Measurements from ENCODE around the gene C17orf50. TPM values are rescaled to one million over a fixed set of nuclear protein-coding genes. Genes with fewer than 3 reads are reported as not detected.

The C17orf50 gene
- polyA plus RNA-seq, 4 donors, result 0.15 TPM; not detected in 3

- 75 to 86% (median 85%) methylated on average over 8 of the region's 8 CpGs for WGBS, 3 donors
- Histone ChIP-seq H3K4me1 (ENCODE audit: control insufficient read depth in 3 of 3, insufficient read depth in 2 of 3, low read depth in 1 of 3, low read length in 2 of 3) (peaks cover 0 to 8% (median 7%) of the 10 kb centered on the region in 3 donors), H3K9me3 (ENCODE audit: control insufficient read depth in 2 of 2, insufficient read depth in 1 of 2, low read depth in 1 of 2, low read length in 1 of 2) (no peaks in the 10 kb centered on the region), H3K4me3 (ENCODE audit: low read depth in 1 of 3, low read length in 3 of 3) (no peak overlapping the region), H3K27me3 (ENCODE audit: control insufficient read depth in 3 of 3, insufficient read depth in 3 of 3, low read length in 3 of 3) (no peaks in the 10 kb centered on the region), H3K27ac (ENCODE audit: low read depth in 1 of 3, low read length in 2 of 3) (no peak overlapping the region), H3K36me3 (ENCODE audit: control insufficient read depth in 3 of 3, insufficient read depth in 2 of 3, low read depth in 1 of 3, low read length in 3 of 3) (no peaks in the 10 kb centered on the region)
- DNase-seq (no peak), FAIRE-seq (no peak)
Observed at GRCh38 chr17:35765756-35766488, 5.2 kb downstream of the C17orf50 start.

GRCh38 chr17:35766489-35766877, 5.8 kb downstream of the C17orf50 start:
- no peak overlapping the region for H3K4me3 ChIP-seq (ENCODE audit: low read depth in 1 of 3, low read length in 3 of 3)
- no peaks in the 10 kb centered on the region for H3K27me3 ChIP-seq (ENCODE audit: control insufficient read depth in 3 of 3, insufficient read depth in 3 of 3, low read length in 3 of 3)
- no peaks in the 10 kb centered on the region for H3K9me3 ChIP-seq (ENCODE audit: control insufficient read depth in 2 of 2, insufficient read depth in 1 of 2, low read depth in 1 of 2, low read length in 1 of 2)
- WGBS, 3 donors, result 88 to 93% (median 93%) methylated on average over 23 to 24 of the region's 24 CpGs
- no peak for FAIRE-seq
- no peak overlapping the region for H3K27ac ChIP-seq (ENCODE audit: low read depth in 1 of 3, low read length in 2 of 3)
- H3K36me3 ChIP-seq (ENCODE audit: control insufficient read depth in 3 of 3, insufficient read depth in 2 of 3, low read depth in 1 of 3, low read length in 3 of 3), result no peaks in the 10 kb centered on the region
- no peak for DNase-seq
- peaks cover 0 to 8% (median 7%) of the 10 kb centered on the region in 3 donors for H3K4me1 ChIP-seq (ENCODE audit: control insufficient read depth in 3 of 3, insufficient read depth in 2 of 3, low read depth in 1 of 3, low read length in 2 of 3)

- Histone ChIP-seq H3K27ac (ENCODE audit: low read depth in 1 of 3, low read length in 2 of 3) (no peak overlapping the region), H3K9me3 (ENCODE audit: control insufficient read depth in 2 of 2, insufficient read depth in 1 of 2, low read depth in 1 of 2, low read length in 1 of 2) (no peaks in the 10 kb centered on the region), H3K27me3 (ENCODE audit: control insufficient read depth in 3 of 3, insufficient read depth in 3 of 3, low read length in 3 of 3) (no peaks in the 10 kb centered on the region), H3K4me1 (ENCODE audit: control insufficient read depth in 3 of 3, insufficient read depth in 2 of 3, low read depth in 1 of 3, low read length in 2 of 3) (peaks cover 0 to 8% (median 7%) of the 10 kb centered on the region in 3 donors), H3K36me3 (ENCODE audit: control insufficient read depth in 3 of 3, insufficient read depth in 2 of 3, low read depth in 1 of 3, low read length in 3 of 3) (no peaks in the 10 kb centered on the region), H3K4me3 (ENCODE audit: low read depth in 1 of 3, low read length in 3 of 3) (no peak overlapping the region)
- DNase-seq (peak; percentile 61 to 74), FAIRE-seq (no peak)
- WGBS, 3 donors, result 20 to 42% (median 28%) methylated on average over 7 of the region's 7 CpGs
Observed at GRCh38 chr17:35766903-35767510, 6.3 kb downstream of the C17orf50 start.

GRCh38 chr17:35768797-35769196, 8.1 kb downstream of the C17orf50 start:
- peaks cover 0 to 13% (median 8%) of the 10 kb centered on the region in 3 donors for H3K4me1 ChIP-seq (ENCODE audit: control insufficient read depth in 3 of 3, insufficient read depth in 2 of 3, low read depth in 1 of 3, low read length in 2 of 3)

GRCh38 chr17:35769895-35770486, 9.3 kb downstream of the C17orf50 start:
- Histone ChIP-seq H3K36me3 (ENCODE audit: control insufficient read depth in 3 of 3, insufficient read depth in 2 of 3, low read depth in 1 of 3, low read length in 3 of 3) (no peaks in the 10 kb centered on the region), H3K4me1 (ENCODE audit: control insufficient read depth in 3 of 3, insufficient read depth in 2 of 3, low read depth in 1 of 3, low read length in 2 of 3) (peaks cover 3 to 13% (median 9%) of the 10 kb centered on the region in 3 donors), H3K4me3 (ENCODE audit: low read depth in 1 of 3, low read length in 3 of 3) (no peak overlapping the region), H3K9me3 (ENCODE audit: control insufficient read depth in 2 of 2, insufficient read depth in 1 of 2, low read depth in 1 of 2, low read length in 1 of 2) (no peaks in the 10 kb centered on the region), H3K27me3 (ENCODE audit: control insufficient read depth in 3 of 3, insufficient read depth in 3 of 3, low read length in 3 of 3) (no peaks in the 10 kb centered on the region), H3K27ac (ENCODE audit: low read depth in 1 of 3, low read length in 2 of 3) (peak overlapping the region in 1 of 3 donors; percentile 50)
- FAIRE-seq (no peak), DNase-seq (no peak)
- 95 to 97% (median 97%) methylated on average over 47 to 48 of the region's 48 CpGs for WGBS, 3 donors

More at GRCh38 chr17:35768797-35769196, 8.1 kb downstream of the C17orf50 start:
- Histone ChIP-seq H3K36me3 (ENCODE audit: control insufficient read depth in 3 of 3, insufficient read depth in 2 of 3, low read depth in 1 of 3, low read length in 3 of 3) (no peaks in the 10 kb centered on the region), H3K4me3 (ENCODE audit: low read depth in 1 of 3, low read length in 3 of 3) (no peak overlapping the region), H3K27me3 (ENCODE audit: control insufficient read depth in 3 of 3, insufficient read depth in 3 of 3, low read length in 3 of 3) (no peaks in the 10 kb centered on the region), H3K27ac (ENCODE audit: low read depth in 1 of 3, low read length in 2 of 3) (no peak overlapping the region), H3K9me3 (ENCODE audit: control insufficient read depth in 2 of 2, insufficient read depth in 1 of 2, low read depth in 1 of 2, low read length in 1 of 2) (no peaks in the 10 kb centered on the region)
- peak; percentile 36 to 85 for DNase-seq
- no peak for FAIRE-seq
- 31 to 63% (median 34%) methylated on average over 2 of the region's 2 CpGs for WGBS, 3 donors

GRCh38 chr17:35773129-35773528, 12.4 kb downstream of the C17orf50 start:
- Histone ChIP-seq H3K4me1 (ENCODE audit: control insufficient read depth in 3 of 3, insufficient read depth in 2 of 3, low read depth in 1 of 3, low read length in 2 of 3) (peaks cover 3 to 20% (median 9%) of the 10 kb centered on the region in 3 donors), H3K9me3 (ENCODE audit: control insufficient read depth in 2 of 2, insufficient read depth in 1 of 2, low read depth in 1 of 2, low read length in 1 of 2) (no peaks in the 10 kb centered on the region), H3K36me3 (ENCODE audit: control insufficient read depth in 3 of 3, insufficient read depth in 2 of 3, low read depth in 1 of 3, low read length in 3 of 3) (no peaks in the 10 kb centered on the region), H3K4me3 (ENCODE audit: low read depth in 1 of 3, low read length in 3 of 3) (no peak overlapping the region), H3K27me3 (ENCODE audit: control insufficient read depth in 3 of 3, insufficient read depth in 3 of 3, low read length in 3 of 3) (no peaks in the 10 kb centered on the region), H3K27ac (ENCODE audit: low read depth in 1 of 3, low read length in 2 of 3) (no peak overlapping the region)
- no peak for FAIRE-seq
- WGBS, 3 donors, result 84 to 87% (median 85%) methylated on average over 20 of the region's 20 CpGs
- DNase-seq, result no peak

- Histone ChIP-seq H3K4me3 (ENCODE audit: low read depth in 1 of 3, low read length in 3 of 3) (no peak overlapping the region), H3K9me3 (ENCODE audit: control insufficient read depth in 2 of 2, insufficient read depth in 1 of 2, low read depth in 1 of 2, low read length in 1 of 2) (no peaks in the 10 kb centered on the region), H3K4me1 (ENCODE audit: control insufficient read depth in 3 of 3, insufficient read depth in 2 of 3, low read depth in 1 of 3, low read length in 2 of 3) (peaks cover 3 to 18% (median 8%) of the 10 kb centered on the region in 3 donors), H3K36me3 (ENCODE audit: control insufficient read depth in 3 of 3, insufficient read depth in 2 of 3, low read depth in 1 of 3, low read length in 3 of 3) (peaks cover 0 to 2% (median 0%) of the 10 kb centered on the region in 3 donors), H3K27ac (ENCODE audit: low read depth in 1 of 3, low read length in 2 of 3) (peak overlapping the region in 1 of 3 donors; percentile 61), H3K27me3 (ENCODE audit: control insufficient read depth in 3 of 3, insufficient read depth in 3 of 3, low read length in 3 of 3) (peaks cover 0 to 2% (median 0%) of the 10 kb centered on the region in 3 donors)
- WGBS, 3 donors, result 63 to 84% (median 78%) methylated on average over 10 of the region's 10 CpGs
- FAIRE-seq, result no peak
- no peak for DNase-seq
Observed at GRCh38 chr17:35773679-35774425, 13.2 kb downstream of the C17orf50 start.

GRCh38 chr17:35774499-35774898, 13.8 kb downstream of the C17orf50 start:
- 36 to 56% (median 51%) methylated on average over 5 of the region's 5 CpGs for WGBS, 3 donors
- no peak overlapping the region for H3K4me3 ChIP-seq (ENCODE audit: low read depth in 1 of 3, low read length in 3 of 3)
- no peaks in the 10 kb centered on the region for H3K9me3 ChIP-seq (ENCODE audit: control insufficient read depth in 2 of 2, insufficient read depth in 1 of 2, low read depth in 1 of 2, low read length in 1 of 2)
- H3K4me1 ChIP-seq (ENCODE audit: control insufficient read depth in 3 of 3, insufficient read depth in 2 of 3, low read depth in 1 of 3, low read length in 2 of 3), result peaks cover 3 to 12% (median 4%) of the 10 kb centered on the region in 3 donors
- peaks cover 0 to 2% (median 0%) of the 10 kb centered on the region in 3 donors for H3K36me3 ChIP-seq (ENCODE audit: control insufficient read depth in 3 of 3, insufficient read depth in 2 of 3, low read depth in 1 of 3, low read length in 3 of 3)
- peak overlapping the region in 1 of 3 donors; percentile 61 for H3K27ac ChIP-seq (ENCODE audit: low read depth in 1 of 3, low read length in 2 of 3)
- DNase-seq, result peak in 1 of 2 donors; percentile 27
- peaks cover 0 to 2% (median 0%) of the 10 kb centered on the region in 3 donors for H3K27me3 ChIP-seq (ENCODE audit: control insufficient read depth in 3 of 3, insufficient read depth in 3 of 3, low read length in 3 of 3)
- no peak for FAIRE-seq
